ENCODE results near the gene PRDM16. TPM values are rescaled to one million over a fixed set of nuclear protein-coding genes. Genes with fewer than 3 reads are reported as not detected.
A peak's percentile ranks its signal among the peaks of the same experiment; 100 is the strongest.

PRDM16 gene
- total RNA-seq, 1 donor, result 6.5 TPM

GRCh38 chr1:3132660-3133059, 63.7 kb downstream of the PRDM16 start:
- Histone ChIP-seq H3K79me2 (ENCODE audit: insufficient read depth, low read length) (no peaks in the 10 kb centered on the region), H3K4me3 (ENCODE audit: insufficient read depth, low read length) (no peak overlapping the region), H3K9me3 (ENCODE audit: low read depth, low read length) (no peaks in the 10 kb centered on the region), H3K4me1 (ENCODE audit: insufficient read depth, low read length) (peaks cover 10% of the 10 kb centered on the region), H3K27ac (ENCODE audit: low read depth, low read length) (no peak overlapping the region), H3K27me3 (ENCODE audit: insufficient read depth, low read length) (no peaks in the 10 kb centered on the region), H2AFZ (ENCODE audit: low read length) (no peak overlapping the region), H3K36me3 (ENCODE audit: insufficient read depth, low read length) (no peaks in the 10 kb centered on the region), H4K20me1 (ENCODE audit: insufficient read depth, low read length) (no peaks in the 10 kb centered on the region), H3K4me2 (ENCODE audit: insufficient read depth, low read length) (no peak overlapping the region)
- no peak for DNase-seq (ENCODE audit: insufficient read length, low spot score, missing footprints)
- TF ChIP-seq CTCF (IDR thresholded peaks at IDR 0.05; ENCODE audit: extremely low read depth, low read depth, low read length), result no peak

GRCh38 chr1:3133686-3134085, 64.7 kb downstream of the PRDM16 start:
- Histone ChIP-seq H3K4me1 (ENCODE audit: insufficient read depth, low read length) (peaks cover 4% of the 10 kb centered on the region), H3K27ac (ENCODE audit: low read depth, low read length) (no peak overlapping the region), H2AFZ (ENCODE audit: low read length) (peak overlapping the region; percentile 22), H3K4me2 (ENCODE audit: insufficient read depth, low read length) (peak overlapping the region; percentile 28), H3K36me3 (ENCODE audit: insufficient read depth, low read length) (no peaks in the 10 kb centered on the region), H3K9me3 (ENCODE audit: low read depth, low read length) (no peaks in the 10 kb centered on the region), H4K20me1 (ENCODE audit: insufficient read depth, low read length) (no peaks in the 10 kb centered on the region), H3K79me2 (ENCODE audit: insufficient read depth, low read length) (no peaks in the 10 kb centered on the region), H3K27me3 (ENCODE audit: insufficient read depth, low read length) (no peaks in the 10 kb centered on the region), H3K4me3 (ENCODE audit: insufficient read depth, low read length) (no peak overlapping the region)
- DNase-seq (ENCODE audit: insufficient read length, low spot score, missing footprints), result peak; percentile 95
- TF ChIP-seq CTCF (IDR thresholded peaks at IDR 0.05; ENCODE audit: extremely low read depth, low read depth, low read length), result no peak

- no peak for TF ChIP-seq CTCF (IDR thresholded peaks at IDR 0.05; ENCODE audit: extremely low read depth, low read depth, low read length)
- Histone ChIP-seq H3K4me1 (ENCODE audit: insufficient read depth, low read length) (peaks cover 4% of the 10 kb centered on the region), H3K4me3 (ENCODE audit: insufficient read depth, low read length) (no peak overlapping the region), H3K27me3 (ENCODE audit: insufficient read depth, low read length) (no peaks in the 10 kb centered on the region), H3K36me3 (ENCODE audit: insufficient read depth, low read length) (no peaks in the 10 kb centered on the region), H4K20me1 (ENCODE audit: insufficient read depth, low read length) (no peaks in the 10 kb centered on the region), H3K4me2 (ENCODE audit: insufficient read depth, low read length) (no peak overlapping the region), H3K79me2 (ENCODE audit: insufficient read depth, low read length) (no peaks in the 10 kb centered on the region), H3K27ac (ENCODE audit: low read depth, low read length) (no peak overlapping the region), H3K9me3 (ENCODE audit: low read depth, low read length) (no peaks in the 10 kb centered on the region), H2AFZ (ENCODE audit: low read length) (no peak overlapping the region)
- no peak for DNase-seq (ENCODE audit: insufficient read length, low spot score, missing footprints)
Observed at GRCh38 chr1:3134381-3135072, 65.5 kb downstream of the PRDM16 start.

- Histone ChIP-seq H3K79me2 (ENCODE audit: insufficient read depth, low read length) (no peaks in the 10 kb centered on the region), H3K4me3 (ENCODE audit: insufficient read depth, low read length) (no peak overlapping the region), H4K20me1 (ENCODE audit: insufficient read depth, low read length) (no peaks in the 10 kb centered on the region), H3K36me3 (ENCODE audit: insufficient read depth, low read length) (no peaks in the 10 kb centered on the region), H3K27me3 (ENCODE audit: insufficient read depth, low read length) (no peaks in the 10 kb centered on the region), H3K9me3 (ENCODE audit: low read depth, low read length) (no peaks in the 10 kb centered on the region), H3K4me2 (ENCODE audit: insufficient read depth, low read length) (no peak overlapping the region), H3K4me1 (ENCODE audit: insufficient read depth, low read length) (peaks cover 4% of the 10 kb centered on the region), H2AFZ (ENCODE audit: low read length) (no peak overlapping the region), H3K27ac (ENCODE audit: low read depth, low read length) (no peak overlapping the region)
- no peak for DNase-seq (ENCODE audit: insufficient read length, low spot score, missing footprints)
- TF ChIP-seq CTCF (IDR thresholded peaks at IDR 0.05; ENCODE audit: extremely low read depth, low read depth, low read length), result no peak
Observed at GRCh38 chr1:3135073-3135702, 66.2 kb downstream of the PRDM16 start.

Data from osteoblast (primary cell).